ENCODE measurements around the gene CRYL1.
A peak's percentile ranks its signal among the peaks of the same experiment; 100 is the strongest.

Gene CRYL1

DNA sequence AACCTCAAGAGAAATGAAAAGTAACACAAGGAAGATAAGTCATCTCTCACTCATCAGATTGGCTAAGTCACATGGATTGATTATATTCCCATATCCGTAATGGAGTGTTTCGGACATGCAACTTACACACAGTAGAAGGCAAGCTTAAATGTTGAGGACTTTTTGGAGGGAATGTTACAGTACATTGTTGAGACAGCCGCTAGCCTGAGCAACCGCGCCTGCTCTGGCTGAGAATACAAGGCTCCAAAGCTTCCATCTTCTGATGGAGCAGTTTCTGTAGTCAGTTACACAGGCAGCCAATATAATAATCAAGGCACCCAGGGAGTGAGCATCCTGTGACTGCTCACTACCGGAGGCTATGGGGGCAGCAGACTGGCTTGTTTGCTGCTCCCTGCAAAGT lies 1.0 kb upstream of the CRYL1 start:
- no peak for DNase-seq

DNA sequence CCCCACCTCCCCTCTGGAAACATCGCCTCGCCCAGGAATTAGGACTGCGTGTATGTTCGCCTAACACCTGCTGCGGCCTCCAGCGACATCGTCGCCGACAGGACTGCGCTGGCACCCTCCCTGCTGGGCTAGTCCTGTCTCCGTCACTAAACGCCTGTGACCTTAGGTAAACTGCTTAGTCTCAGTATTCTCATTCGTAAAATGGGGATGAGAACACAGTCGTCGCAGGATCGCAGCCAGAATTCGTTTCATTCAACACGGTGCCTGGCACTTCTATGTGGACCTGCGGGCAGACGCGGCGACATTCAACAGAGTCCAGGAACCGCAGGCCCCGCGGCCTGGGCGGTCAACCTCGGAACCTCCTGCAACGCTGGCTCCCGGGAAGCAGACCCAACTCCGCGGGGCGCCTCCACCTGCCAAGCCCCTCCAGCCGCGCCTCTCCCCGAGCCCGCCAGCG lies 485 bp downstream of the CRYL1 start:
- peak; percentile 14 to 27 for DNase-seq

DNA sequence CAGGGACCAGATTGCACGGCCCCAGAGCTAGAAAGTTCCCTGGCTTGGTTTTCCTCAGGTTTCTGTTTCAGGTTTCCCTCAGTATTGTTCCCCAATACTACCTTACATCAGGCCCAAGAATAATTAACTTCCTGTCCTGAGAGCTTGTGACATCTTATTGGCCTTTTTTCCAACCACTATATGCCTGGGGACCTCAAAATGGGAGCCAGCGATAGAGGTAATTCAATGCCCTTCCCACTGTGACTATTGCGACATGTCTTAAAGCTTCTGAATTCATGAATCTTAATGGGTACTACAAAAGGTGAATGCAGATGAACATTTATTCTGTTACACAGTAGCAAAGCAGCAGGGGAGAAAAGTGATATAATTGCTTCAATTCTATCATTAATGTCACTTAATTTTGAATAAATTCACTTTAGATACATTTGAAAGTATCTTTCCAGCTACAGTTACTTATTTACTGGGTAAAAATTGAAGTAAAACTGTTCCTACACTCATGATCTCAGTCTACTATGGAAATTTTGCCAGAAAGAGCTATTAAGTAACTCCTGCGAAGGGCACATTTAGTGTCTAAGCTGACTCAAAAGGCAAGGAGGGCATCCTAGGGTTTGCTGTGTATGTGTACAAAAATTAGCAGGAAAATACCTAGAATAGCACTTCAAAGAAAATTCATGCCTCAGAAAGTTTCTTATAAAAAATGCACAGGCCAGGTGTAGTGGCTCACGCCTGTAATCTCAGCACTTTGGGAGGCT lies 4.1 kb downstream of the CRYL1 start:
- DNase-seq: no peak

DNA sequence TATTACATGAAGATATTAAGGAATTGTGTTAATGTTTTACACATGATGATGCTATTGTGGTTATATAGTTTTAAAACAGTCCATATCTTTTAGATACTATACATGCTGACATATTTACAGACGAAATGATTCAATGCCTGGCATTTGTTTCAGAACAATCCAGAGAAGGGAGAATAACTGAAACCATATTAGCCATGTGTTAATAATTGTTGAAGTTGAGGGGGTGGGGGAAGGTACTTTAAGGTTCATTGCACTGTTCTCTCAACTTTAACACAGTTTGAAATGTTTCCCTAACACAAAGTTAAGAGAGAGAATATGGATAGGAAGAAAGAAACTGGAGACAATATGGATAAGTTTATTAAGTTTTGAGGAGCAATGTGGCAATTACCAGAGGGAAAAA lies 5.8 kb downstream of the CRYL1 start:
- DNase-seq: no peak

GRCh38 chr13:20518660-20519100 lies 7.0 kb downstream of the CRYL1 start:
- no peak for DNase-seq

DNA sequence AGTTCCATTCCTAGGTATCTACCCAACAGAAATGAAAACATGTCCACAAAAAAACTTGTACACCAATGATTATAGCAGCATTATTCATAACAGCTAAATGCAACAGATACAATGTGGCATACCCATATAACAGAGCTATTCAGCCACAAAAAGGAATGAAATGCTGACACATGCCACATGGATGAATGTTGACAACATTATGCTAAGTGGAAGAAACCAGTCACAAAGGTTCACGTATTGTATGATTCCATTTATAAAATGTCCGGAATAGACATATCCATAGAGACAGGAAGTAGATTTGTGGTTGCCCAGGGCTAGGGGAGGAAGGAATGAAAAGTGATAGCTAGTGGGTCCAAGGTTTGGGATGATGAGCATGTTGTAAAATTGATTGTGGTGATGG lies 10.8 kb downstream of the CRYL1 start:
- DNase-seq: no peak

- no peak for DNase-seq
Measured at GRCh38 chr13:20513466-20513995, 12.1 kb downstream of the CRYL1 start.

DNA sequence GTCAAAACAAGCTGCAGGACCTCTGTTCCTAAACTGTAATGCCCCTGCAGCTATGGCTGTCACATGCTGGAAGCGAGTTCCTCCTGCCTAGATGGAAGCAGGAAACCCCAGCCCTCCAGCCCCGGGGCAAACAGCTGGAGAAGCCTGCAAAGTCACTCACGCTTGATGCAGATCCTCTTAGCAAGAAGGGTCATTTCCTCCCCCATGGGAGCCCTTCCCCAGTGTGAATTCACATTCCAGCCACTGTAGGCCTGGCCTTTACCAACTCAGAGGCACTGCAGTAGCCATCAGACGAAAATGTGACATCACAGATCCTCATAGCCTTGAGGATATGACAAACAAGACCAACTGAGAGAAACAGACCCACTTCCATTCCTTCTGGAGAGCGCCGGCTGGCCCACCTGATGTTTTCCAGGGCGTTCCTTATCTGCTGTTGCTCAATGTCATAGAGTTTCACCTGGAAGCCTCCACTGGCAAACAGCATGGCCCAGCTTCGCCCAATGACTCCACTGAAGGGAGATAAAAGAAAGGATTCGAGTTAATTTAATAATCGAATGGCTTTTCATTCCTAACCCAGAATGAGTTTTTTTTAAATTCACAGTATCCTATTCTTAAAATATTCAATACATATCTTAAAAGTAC lies 13.5 kb downstream of the CRYL1 start:
- DNase-seq: no peak

GRCh38 chr13:20506696-20507095 lies 19.0 kb downstream of the CRYL1 start:
- no peak for DNase-seq

DNA sequence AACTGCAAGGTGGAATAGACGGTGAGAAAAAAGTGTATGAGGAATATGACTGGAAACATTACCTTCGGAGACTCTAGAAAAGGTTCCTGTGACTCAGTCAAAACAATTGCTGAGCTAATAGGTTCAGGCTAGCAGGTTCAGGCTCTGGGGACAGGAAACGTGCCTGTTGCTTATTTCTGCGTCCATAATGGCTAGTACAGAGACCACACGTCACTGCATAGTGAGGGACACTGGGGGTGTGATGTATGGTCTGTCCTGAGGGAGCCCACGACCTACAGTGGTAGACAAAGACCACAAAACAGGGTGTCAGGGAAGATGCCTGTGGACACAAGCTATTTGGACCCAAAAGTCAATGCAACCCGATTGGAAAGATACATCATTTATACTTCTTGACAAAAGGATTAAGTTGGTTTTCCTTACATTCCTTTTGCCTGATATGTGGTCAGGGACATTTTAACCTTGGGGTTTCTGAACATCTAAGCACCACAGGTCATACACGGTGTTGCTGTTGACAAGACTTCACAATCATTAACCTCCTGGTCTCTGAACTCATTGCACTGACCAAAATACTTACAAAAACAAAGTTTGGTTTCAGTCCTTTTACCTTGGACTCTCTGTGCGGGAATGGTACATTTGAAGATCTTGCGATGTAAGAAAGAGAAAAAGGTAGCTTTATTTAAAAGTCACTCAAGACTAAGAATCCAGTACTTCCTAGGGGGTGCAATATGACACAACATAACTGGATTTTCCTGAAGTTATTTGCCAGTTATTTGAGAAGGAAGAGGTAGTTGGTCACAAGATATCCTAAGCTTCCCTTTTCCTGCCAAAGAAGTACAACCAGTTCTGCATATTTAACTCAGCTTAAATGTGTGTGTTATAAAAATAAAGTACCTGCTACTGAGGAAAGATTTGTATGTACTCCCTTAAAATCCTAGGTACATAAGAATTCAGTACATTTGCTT lies 20.0 kb downstream of the CRYL1 start:
- DNase-seq: no peak

DNA sequence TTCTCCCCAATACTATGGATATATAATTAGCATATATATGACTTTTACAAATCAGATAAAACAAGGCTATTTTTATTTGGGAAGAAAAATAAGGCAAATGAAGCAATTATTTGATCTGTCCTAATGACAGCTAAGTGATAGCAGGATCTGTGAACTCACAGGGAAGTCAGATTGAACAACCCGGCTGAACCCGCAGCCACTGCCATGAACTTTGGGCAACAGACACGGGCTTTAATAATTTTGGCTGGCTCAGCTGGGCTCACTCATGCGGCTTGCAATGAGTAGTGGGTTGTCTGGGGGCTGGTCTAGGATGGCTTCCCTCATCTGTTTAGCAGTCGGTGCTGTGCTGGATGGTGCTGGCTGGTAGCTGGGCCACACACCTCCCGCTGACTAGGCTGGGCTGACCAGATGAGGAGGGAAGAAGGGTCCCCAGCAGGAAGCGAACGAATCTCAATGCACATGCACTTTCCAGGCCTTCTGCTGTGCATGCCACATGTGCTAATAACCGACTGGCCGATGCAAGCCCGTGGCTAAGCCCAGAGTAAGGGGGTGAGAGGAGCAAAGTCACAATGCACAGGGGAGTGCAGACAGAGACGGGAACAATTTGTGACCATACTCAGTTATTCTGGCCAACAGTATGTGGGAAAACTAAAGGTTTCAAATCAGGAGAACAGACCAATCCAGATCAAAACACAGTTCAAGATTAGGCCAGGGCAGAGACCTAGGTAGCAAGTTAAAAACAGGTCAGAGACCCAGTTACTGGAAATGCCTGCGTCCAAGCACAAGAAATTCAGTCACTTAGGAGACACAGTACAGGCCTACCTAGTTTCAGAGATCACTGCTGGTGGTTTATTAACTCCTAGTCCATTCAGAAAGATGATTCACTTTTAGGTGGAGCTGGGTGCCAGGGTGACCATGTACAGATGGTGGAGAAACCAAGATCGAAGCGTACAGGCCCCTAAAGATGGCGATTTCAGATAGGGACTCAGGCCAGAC lies 22.3 kb downstream of the CRYL1 start:
- no peak for DNase-seq

DNA sequence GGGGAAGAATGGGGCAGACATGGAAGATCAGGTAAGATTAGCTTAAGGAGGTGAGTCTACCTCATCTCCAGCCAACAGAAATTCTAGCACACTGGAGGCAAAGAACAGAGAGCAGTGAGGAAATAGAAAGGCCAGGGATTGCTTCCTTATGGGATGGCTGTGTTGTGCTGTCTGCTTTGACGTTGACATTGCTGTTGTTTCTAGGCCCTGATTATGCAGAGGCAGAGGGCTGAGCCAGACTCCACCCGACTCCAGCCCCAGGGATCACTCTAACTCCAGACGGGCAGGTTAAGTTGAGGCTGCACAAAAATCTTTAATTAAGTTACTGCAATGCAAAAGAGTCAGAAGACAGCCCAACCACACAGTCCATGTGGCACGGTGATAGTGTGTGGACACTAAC lies 24.1 kb downstream of the CRYL1 start:
- DNase-seq: no peak

DNA sequence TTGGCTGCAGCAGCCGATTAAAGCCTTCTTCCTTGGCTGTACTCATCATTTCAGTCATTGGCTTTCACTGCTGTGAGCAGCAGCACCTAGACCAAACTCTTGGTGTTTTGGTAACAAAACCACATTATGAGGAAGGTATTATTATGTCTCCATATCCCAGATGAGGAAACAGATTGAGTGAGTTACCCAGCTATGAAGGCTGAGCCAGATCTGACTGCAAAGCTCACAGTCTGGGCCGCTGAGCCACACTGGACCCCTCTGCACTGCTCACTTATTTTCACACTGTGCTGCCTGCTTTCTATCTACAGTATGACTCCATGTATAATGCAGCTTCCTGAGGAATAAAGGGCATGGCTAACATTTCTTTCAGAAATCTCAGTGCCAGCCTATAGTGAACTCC lies 24.5 kb downstream of the CRYL1 start:
- DNase-seq: no peak

DNA sequence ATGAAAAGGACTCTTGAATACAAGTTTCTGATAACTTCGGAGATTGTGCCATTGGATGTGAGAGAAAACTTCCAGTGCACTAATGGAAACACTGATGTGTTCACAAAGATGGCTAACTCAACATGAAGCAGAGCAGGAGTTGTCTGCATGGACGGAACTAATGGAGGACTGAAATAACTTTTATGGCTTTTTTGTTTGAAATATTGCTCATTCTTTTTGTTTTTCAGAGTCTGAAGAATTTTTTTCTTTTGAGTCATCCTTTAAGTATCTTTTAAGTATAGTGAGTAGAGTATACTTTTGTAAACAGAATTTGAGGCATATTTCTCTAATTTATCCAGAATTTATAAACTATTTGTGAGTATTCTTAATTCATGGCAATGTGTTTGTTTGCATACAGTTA lies 25.7 kb downstream of the CRYL1 start:
- no peak for DNase-seq

DNA sequence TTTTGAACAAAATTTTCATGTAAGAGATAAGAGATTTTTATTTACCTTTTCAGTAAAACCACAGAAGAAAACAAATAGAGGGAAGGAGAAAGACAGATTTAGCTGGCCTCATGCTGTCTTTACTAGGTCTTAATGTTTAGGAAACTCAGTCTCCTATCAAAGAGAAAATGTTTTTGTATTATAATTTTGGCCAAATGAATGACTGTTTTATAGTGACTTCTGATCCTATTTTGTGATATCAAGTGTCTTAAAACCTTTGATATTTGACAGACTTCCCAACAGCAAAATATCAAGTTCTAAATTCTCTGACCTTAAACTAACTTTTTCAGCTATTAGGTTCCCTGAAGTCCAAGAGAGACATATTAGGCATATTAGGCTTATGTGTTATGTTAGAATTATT lies 27.0 kb downstream of the CRYL1 start:
- DNase-seq: no peak

DNA sequence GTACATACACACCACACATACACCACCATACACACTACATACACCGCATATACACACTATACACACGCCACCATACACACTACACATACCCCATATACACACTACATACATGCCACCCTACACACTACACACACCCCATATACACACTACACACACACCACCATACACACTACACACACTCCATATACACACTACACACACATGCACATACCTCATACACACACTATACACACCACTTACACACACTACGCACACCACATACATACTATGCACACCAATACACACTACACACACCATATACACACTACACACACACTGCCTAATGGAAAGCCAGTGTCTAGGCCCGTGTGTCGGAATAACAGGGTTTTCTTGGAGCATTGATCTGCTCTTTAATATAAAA lies 27.5 kb downstream of the CRYL1 start:
- DNase-seq: no peak

- no peak for DNase-seq
Measured at GRCh38 chr13:20497006-20497775, 28.5 kb downstream of the CRYL1 start.

DNA sequence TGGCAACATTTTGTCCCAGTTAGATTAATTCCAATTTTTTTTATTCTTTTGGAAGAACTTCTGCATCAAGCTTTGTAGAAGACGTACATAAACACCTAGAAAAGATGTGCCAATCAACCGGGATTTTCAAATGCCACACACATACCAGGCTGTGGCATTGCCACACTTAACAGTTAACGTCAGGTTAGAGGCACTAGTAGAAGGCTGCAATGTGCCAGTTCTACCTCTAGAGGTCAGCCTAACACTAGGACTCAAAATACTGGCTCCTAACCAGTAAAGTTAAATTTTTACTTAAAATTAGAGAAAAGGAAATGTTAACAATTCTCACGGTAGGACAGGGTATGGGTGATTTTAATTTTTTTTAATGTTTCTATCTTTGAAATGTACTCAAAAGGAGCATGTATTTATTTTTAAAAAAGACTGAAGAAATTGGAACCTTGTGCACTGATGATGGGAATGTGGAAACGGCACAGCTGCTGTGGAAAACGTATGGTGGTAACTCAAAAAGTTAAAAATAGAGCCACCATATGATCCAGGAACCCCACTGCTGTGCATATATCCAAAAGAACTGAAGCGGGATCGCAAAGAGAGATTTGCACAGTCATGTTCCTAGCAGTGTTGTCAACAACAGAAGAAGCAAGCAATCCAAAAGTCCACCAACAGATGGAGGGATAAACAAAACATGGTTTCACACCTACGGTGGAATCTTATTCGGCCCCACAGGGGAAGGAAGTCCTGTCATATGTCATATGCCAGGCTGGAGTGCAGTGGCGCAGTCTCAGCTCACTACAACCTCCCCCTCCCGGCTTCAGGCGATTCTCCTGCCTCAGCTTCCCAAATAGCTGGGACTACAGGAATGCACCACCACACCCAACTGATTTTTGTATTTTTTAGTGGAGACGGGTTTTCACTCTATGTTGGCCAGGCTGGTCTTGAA lies 30.3 kb downstream of the CRYL1 start:
- DNase-seq: peak; percentile 72 to 79

DNA sequence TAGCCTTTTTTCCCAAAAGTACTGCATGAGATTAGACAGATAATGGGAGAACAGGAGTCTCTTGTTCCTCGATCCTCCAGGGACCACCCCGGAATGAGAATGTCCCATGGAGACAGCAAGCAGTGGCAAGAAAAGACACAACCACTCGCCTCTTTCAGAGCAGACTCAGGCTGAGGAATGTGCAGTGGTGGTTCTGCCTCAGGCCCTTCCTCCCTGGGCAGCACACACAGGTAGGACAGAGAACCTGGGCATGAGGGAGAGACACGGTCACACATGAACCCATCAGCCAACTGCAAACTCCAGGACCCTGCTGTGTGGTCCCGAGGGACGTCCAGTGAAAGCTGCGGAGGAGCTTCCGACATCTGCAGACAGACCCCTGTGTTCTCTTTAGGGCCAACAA lies 31.0 kb downstream of the CRYL1 start:
- no peak for DNase-seq

DNA sequence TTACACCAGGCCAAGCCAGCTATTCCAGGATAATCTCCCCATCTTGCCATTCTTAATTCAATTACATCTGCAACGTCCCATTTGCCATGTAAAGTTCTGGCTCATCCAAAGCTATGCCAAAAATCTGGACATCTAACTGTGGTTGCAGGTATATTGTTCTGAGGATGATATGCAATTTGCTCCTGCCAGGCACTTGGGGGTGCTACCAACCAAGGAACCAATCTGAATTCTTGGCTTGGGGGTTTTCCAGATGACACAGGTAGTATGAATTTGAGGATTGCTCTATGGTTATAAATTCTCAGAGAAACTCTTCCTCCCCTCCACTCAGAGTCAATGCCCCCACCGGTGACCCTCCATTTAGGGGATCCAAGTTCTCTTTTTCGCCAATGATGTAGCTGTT lies 33.0 kb downstream of the CRYL1 start:
- peak; percentile 50 to 55 for DNase-seq
